Measurements from ENCODE around the gene NTSR1.

The NTSR1 gene

GRCh38 chr20:62710886-62711702, 2.5 kb downstream of the NTSR1 start:
- no peak for DNase-seq

DNA sequence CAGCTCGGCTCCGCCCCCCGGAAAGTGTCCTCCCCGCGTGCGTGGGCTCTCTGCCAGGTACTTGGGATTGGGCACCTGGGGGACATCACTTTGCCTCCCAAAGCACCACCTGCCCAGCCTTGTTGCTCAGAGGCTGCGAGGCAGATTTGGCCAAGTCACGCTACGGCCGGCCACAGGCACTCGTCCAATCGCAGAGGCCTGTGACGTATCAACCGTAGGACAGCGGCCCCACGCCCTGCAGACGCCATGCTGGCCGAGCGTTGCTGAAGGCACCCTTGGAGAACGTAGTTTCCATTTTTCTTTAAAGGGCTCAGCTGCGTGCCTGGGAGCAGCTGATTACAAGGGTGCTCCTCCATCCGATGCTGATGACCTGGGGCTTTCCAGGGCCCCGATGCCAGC, 3.1 kb downstream of the NTSR1 start:
- DNase-seq: no peak

- no peak for DNase-seq
Observed at GRCh38 chr20:62712606-62713005, 4.0 kb downstream of the NTSR1 start.

- no peak for DNase-seq
Observed at GRCh38 chr20:62714006-62714405, 5.4 kb downstream of the NTSR1 start.

DNA sequence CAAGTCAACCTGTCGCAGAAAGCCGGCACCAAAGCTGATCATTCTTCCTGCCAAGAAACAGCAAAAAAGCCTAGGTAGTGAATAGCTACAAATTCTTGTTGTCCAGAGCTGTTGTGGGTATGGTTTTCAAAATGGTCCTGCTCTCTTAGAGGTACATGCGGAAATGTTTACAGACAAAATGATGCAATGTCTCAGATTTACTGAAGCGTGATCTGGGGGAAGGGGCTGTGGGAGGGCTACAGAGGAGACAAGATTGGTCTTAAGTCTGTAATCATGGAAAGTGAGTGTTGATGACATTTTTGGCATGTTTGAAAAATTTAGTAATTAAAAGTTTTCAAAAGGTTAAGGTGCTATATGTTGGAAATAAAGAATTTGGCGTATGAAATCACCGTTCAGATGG, 6.2 kb downstream of the NTSR1 start:
- no peak for DNase-seq

DNA sequence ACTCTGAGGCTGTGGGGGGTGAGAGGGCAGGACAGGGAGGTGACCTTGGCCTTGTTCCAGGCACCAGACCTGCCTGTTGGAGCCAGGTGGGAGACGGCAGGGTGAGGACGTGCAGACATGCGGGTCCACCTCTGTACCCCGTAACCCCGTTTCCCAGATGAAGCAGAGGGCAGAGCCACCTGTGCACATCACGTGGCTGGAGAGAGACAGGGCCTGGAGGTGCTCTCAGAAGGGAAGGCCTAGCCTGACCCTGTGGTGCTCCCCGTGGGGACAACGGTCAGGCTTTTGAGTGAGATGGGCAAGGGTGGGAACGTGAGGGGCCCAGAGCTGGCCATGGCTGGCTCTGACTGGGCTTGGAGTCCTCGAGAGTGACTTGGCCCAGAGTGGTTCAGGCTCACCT, 6.6 kb downstream of the NTSR1 start:
- DNase-seq: no peak

GRCh38 chr20:62716198-62716940, 7.7 kb downstream of the NTSR1 start:
- no peak for DNase-seq

DNA sequence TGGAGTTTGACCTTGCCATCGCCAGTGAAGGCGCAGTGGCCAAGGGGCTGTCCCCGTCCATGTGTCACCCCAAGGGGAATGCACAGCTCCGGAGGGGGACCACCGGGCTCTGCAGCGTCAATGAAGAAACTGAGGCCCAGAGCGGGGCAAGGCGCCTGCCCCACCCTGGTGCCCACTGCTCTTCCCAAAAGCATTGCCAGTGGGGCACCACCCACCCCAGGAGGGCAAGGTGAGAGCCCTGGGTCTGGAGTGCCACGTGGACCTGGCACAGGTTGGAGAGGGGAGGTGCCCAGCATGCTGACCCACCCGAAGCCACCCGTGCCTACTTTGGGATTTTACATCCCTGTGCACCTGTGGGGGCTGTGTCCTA, 8.3 kb downstream of the NTSR1 start:
- no peak for DNase-seq

- DNase-seq: no peak
Observed at GRCh38 chr20:62717933-62718332, 9.3 kb downstream of the NTSR1 start.

GRCh38 chr20:62718546-62718945, 9.9 kb downstream of the NTSR1 start:
- no peak for DNase-seq

DNA sequence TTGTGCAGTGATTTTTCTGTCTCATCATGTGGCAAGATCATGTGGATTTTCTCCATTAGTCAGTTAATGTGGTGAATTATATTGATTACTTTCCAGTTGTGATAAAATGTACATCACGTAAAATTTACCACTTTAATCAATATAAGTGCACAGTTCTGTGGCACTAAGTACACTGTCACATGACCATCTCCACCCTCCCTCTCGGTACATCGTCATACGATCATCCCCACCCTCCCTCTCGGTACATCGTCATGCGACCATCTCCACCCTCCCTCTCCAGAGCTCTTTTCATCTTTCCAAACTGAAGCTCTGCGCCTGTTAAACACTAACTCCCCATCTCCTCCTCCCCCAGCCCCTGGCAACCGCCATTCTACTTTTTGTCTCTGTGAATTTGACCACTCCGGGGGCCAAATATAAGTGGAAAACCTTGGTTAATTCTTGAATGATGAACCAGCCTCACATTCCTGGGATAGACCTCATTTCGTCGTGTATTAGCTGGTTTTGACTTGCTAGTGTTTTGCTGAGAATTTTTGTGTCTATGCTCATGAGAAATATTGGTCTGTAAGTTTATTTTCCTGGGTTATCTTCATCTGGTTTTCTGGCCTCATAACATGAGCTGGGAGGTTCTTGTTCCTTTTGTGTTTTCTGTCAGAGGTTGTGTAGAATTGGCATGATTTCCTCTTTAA, 10.8 kb downstream of the NTSR1 start:
- DNase-seq: no peak

- DNase-seq: no peak
Observed at GRCh38 chr20:62721511-62722370, 13.1 kb downstream of the NTSR1 start.

GRCh38 chr20:62722627-62723026, 14.0 kb downstream of the NTSR1 start:
- DNase-seq: no peak

DNA sequence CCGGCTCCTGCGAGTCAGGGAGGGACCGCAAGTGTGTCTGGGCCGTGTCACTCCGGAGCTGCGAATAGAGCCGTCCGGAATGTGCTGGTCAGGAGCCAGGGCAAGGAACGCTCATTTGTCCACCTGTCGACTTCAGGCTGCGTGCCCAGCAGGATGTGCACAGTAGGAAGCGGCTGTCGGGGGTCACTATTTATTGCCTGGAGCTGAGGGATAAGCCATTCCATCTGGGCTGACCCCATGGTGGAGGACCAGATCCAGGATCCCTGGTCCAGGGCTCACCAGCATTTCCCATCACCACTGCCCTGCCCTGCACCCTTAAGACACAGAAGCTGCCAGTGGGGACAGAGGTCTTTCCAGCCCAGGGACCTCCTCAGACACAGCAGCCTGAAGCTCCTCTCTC, 14.7 kb downstream of the NTSR1 start:
- DNase-seq: no peak

DNA sequence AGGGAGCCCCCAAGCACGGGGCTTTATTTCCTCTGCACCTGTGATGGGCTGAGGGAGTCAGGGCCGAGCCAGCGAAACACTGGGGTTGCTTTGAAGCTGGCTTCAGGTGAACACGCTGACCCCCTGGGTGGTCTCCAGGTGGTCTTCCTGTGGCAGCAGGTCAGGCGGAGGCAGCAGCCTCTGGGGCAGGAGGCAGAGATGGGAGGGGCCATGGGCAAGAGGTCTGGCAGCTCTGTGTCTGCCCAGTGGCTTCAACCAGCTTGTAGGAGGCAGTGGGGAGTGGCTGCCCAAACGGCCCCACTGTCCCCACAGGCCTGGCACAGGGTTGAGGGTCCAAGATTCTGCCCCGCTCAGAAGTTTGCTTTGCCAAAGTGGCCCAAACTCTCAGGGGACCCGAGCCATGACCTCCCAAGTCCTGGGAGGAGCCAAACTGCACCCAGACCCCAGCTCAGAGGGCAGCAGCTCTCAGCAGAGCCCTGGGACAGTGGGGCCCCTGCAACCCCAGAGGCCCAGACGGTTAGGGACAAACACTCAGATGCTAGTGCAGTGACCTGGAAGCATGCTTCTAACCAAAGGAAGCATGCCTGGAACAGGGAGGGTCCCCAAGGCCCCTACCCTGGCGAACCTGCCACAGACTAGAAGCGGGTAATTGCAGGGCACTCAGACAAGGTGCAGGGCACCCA, 15.3 kb downstream of the NTSR1 start:
- DNase-seq: no peak

DNA sequence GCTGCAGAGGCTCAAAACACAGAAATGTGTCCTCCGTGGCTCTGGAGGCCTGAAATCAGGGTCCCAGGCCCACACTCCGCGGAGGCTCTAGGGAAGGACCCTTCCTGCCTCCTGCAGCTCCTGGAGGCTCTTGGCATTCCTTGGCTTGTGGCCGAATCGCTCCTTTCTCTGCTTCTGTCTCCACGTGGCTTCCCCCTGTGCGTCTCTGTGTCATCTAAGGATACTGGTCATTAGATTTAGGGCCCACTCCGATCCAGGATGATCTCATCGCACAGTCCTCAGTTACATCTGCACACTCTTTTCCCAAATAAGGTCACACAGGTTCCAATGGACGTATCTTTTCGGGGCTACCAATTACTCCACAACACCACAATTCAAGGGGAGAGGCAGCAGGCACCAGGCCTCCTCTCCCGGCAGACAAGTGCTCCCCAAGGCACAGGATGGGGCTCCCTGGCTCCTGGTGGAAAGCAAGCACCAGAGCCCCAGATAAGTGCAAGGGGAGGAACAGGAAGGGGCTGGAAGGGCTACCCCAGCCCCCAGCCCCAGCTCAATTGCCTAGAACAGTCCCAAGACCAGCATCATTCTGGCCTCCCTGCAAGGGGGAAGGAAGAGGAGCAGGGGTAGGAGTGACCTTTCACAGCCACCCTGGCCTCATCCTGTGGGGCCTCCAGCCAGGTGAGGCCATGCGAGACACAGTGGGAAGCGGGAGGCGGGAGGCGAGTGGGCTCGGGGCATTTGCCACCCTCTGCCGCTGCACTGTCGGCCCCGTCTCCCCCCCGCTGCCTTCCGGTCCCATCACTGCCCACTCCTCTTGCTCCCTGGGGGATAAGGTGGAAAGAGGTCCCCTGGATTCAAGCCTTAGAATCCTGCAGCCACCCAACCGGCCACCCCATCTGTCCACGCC, 16.3 kb downstream of the NTSR1 start:
- DNase-seq: no peak

DNA sequence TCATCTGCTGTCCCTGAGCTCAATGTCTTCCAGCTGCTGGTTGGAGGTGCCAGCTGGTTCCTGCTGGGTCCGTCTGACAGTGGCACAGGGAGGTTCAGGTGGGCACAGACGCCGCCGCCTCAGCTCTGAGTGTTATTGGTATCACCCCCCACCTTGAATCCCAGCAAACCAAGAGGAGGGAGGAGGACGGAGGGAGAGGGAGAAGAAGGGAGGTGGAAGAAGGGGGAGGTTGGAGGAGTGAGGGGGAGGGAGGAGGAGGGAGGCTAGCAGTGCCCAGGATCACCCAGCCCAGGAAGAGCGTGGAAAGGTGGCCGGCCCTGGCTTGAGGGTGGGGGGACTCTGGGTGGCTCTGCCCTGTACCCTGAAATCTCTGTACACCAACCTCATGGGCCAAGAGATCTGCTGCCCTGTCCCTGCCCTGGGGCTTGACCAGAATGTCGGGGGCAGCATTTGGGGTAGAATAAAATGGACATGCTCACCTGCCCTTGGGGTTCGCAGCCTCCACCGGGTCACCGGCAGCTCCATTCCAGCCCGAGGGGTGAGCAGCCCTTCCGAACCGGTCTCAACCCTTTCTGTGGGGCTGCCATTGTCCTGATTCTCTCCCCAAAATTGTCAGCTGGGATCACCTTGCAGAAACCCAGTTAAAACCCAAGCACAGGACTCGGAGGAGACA, 17.1 kb downstream of the NTSR1 start:
- no peak for DNase-seq

- DNase-seq: no peak
Observed at GRCh38 chr20:62726276-62726675, 17.6 kb downstream of the NTSR1 start.

- DNase-seq: no peak
Observed at GRCh38 chr20:62726716-62727583, 18.3 kb downstream of the NTSR1 start.

DNA sequence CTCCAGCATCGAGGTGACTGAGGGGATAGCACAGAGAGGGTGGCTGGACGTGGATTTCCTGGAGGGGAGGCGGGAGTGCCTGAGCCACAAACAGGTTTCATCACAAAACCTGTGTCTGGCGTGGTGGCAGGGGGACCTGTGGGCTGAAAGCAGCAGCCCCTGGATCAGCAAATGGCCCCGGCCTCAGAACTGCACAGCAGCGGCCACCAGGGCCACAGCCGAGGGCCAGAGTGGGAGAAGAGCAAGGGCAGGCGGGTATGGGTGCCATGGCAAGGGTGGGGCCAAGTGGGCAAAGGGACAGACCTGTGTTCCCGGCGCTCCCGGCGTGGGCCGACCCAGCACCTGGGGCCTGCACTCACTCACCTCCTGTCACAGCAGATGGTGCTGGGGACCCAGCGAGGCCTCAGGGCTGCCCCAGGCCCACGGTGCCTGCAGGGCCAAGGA, 19.0 kb downstream of the NTSR1 start:
- no peak for DNase-seq

Data from NCI-H526 treated with DMSO at 0.1 percent for 48 hours (cell line).